ENCODE results near the gene CAPN1. TPM values are rescaled to one million over a fixed set of nuclear protein-coding genes. Genes with fewer than 3 reads are reported as not detected.

Gene CAPN1
- total RNA-seq (100 to 1,000 TPM in 2 of 9 donors, 10 to 100 TPM in 7; 67.8 to 139 (median 86.1) TPM), polyA plus RNA-seq (100 to 1,000 TPM in 1 of 2 donors, 10 to 100 TPM in 1; 69.6 to 114 TPM)
- long read RNA-seq, donor 1, partial matches to known transcripts, result 41 of 148 reads
- long read RNA-seq, donor 1, other reads (novel, unspliced or antisense), result 107 of 148 reads
- long read RNA-seq, donor 2, partial matches to known transcripts, result 92 of 617 reads
- long read RNA-seq, donor 2, other reads (novel, unspliced or antisense), result 525 of 617 reads
- long read RNA-seq, donor 3, partial matches to known transcripts, result 32 of 173 reads
- long read RNA-seq, donor 3, other reads (novel, unspliced or antisense), result 141 of 173 reads

DNA sequence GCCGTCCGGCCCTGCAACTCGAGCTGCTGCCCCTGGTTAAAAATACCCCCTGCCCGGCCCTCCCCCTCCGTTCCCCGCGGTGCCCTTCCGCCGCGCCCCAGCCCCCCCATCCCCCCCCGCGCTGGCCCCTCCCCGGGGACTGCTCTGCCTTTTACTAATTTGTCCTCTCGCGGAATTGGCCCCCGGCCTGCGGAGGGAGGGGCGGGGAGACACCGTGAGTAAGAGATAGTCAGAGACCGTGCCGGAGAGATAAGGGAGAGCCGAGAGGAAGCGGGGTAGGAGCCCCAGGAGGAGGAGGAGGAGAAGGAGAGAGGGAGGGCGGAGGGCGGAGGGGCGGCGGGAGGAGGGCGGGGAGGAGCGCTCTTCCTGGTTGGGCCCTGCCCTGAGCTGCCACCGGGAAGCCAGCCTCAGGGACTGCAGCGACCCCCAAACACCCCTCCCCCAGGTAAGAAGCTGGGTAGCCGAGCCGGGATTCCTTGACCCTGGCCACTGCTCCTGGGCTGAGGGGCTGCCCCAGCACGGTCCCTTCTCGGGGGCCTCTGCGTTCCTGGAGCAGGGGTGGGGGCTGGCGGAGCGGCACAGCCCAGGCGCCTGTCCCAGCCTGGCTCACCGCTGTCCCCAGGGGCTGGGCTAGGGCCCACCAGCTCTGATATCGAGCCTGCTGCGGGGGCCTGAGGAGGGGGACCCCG lies at the start of gene CAPN1:
CAPN1 (plus strand) TSS at position 360 of the 689 bp plus-strand sequence. CDS start 774 bp downstream, outside the sequence.
- DNase-seq (peak; percentile 79 to 92 (median 91)), ATAC-seq (peak; percentile 68 to 86 (median 82))
- Histone ChIP-seq H3K9me3 (no peaks in the 10 kb centered on the region), H3K27ac (peak within 1 kb of the TSS; percentile 73 to 98 (median 93)), H3K36me3 (peaks cover 0 to 31% (median 21%) of the 10 kb centered on the region in 9 donors), H3K4me1 (peaks cover 0 to 30% (median 12%) of the 10 kb centered on the region in 12 donors), H3K27me3 (no peaks in the 10 kb centered on the region), H3K4me3 (peak within 1 kb of the TSS; percentile 65 to 98 (median 80))
- intact Hi-C loops (cut with DNase I), result loop anchor here in 9 of 10 donors (2.0 to 10.0 kb wide), 8 partner anchors 44 to 169 kb away; partner anchors contain the start of genes TM7SF2 (in 5 of the 9), ARL2 (in 2 of the 9), FAU (in 2 of the 9) and MRPL49 (in 2 of the 9)
- 0 to 1% (median 0%) methylated on average over 15 to 43 of the region's 43 CpGs for WGBS, 4 donors
- TF ChIP-seq, protein P1, sequence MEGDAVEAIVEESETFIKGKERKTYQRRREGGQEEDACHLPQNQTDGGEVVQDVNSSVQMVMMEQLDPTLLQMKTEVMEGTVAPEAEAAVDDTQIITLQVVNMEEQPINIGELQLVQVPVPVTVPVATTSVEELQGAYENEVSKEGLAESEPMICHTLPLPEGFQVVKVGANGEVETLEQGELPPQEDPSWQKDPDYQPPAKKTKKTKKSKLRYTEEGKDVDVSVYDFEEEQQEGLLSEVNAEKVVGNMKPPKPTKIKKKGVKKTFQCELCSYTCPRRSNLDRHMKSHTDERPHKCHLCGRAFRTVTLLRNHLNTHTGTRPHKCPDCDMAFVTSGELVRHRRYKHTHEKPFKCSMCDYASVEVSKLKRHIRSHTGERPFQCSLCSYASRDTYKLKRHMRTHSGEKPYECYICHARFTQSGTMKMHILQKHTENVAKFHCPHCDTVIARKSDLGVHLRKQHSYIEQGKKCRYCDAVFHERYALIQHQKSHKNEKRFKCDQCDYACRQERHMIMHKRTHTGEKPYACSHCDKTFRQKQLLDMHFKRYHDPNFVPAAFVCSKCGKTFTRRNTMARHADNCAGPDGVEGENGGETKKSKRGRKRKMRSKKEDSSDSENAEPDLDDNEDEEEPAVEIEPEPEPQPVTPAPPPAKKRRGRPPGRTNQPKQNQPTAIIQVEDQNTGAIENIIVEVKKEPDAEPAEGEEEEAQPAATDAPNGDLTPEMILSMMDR (IDR thresholded peaks at IDR 0.05), result no peak
- TF ChIP-seq POLR2A (IDR thresholded peaks at IDR 0.05), result no peak

DNA sequence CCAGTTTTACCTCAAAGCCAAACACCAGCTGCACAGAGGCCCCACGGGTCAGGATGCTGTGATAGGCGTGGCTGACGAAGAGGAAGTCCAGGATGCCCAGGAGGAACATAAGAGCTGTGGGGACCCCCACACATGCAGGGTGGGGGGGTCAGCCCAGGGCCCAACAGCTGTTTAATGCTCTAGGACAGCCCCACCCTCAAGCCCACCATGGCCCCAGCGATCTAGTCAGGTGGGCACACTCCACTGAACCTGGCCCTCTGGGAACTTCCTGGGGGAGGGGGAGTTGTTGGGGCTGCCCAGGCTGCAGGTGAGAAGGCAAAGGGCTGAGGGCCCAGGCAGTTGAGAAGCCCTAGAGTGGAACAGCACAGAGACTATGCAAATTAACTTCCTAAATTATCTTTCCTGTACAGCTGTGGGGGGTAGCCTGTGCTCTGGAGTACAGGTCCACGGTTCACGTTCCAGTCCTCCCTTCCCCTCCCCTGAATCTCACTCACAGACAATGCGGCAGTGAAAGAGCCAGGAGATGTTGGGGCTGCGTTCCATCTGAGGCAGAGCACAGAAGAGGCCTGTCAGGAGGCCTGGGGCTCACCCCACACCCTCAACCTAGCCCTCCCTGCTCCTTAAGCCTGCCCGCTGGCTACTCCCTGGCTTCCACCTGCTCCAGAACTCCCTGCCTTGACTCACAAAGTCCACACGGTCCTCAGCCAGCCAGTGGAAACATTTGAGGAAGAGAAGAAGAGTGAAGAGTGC lies 49.3 kb upstream of the CAPN1 start:
- H3K9me3 ChIP-seq, result no peaks in the 10 kb centered on the region
- H3K4me1 ChIP-seq, result peaks cover 0 to 34% (median 26%) of the 10 kb centered on the region in 12 donors
- H3K4me3 ChIP-seq, result peak overlapping the region in 4 of 12 donors; percentile 89 to 98 (median 94)
- 66 to 80% (median 72%) methylated on average over 6 to 10 of the region's 10 CpGs for WGBS, 4 donors
- peaks cover 0 to 57% (median 55%) of the 10 kb centered on the region in 9 donors for H3K36me3 ChIP-seq
- no peak for ATAC-seq
- H3K27me3 ChIP-seq, result no peaks in the 10 kb centered on the region
- no peak overlapping the region for H3K27ac ChIP-seq
- DNase-seq, result peak in 2 of 5 donors; percentile 6 to 18
- intact Hi-C loops (cut with DNase I), result no loop called here
- TF ChIP-seq POLR2A (IDR thresholded peaks at IDR 0.05), result no peak
- TF ChIP-seq, protein P1 (IDR thresholded peaks at IDR 0.05), result no peak

DNA sequence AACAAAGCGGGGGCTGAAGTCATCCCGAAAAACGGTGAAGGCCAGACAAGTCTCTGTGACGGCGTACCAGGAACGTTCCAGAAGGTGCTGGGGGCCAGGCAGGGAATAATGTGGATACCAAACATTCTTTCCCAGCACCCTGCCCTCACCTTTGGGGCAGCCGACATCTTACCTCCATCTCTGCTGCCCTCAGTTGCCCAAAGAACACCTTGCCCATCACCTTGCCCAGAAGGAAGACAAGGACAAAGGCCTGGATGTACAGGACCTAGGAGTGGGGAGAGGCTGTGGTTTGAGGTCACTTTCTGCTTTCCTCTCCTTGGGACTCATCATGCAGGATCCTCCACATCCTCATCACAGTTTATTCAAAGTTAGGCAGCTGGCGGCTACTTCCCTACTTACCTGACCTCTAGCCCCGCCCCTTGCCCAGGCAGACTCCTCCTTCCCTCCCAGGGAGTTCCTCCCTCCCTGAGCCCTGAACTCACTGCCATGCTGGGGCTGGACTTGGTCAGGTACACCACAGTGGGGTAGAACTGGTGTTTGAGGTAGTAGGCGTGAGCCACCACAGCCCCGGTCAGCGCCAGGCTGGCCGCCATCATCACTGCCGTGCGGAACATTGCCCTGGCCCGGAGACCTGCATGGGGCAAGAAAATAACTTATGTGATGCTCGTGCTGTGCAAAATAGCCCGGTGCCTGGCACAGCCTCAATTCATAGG lies 48.6 kb upstream of the CAPN1 start:
- no peaks in the 10 kb centered on the region for H3K9me3 ChIP-seq
- peak overlapping the region in 10 of 12 donors; percentile 94 to 99 (median 98) for H3K27ac ChIP-seq
- H3K36me3 ChIP-seq, result peaks cover 0 to 50% (median 47%) of the 10 kb centered on the region in 9 donors
- ATAC-seq, result no peak
- intact Hi-C loops (cut with DNase I), result no loop called here
- WGBS, 4 donors, result 42 to 53% (median 48%) methylated on average over 16 to 18 of the region's 18 CpGs
- peak overlapping the region; percentile 63 to 98 (median 89) for H3K4me3 ChIP-seq
- no peak for TF ChIP-seq POLR2A (IDR thresholded peaks at IDR 0.05)
- H3K4me1 ChIP-seq, result peaks cover 0 to 34% (median 26%) of the 10 kb centered on the region in 12 donors
- no peaks in the 10 kb centered on the region for H3K27me3 ChIP-seq
- peak in 2 of 5 donors; percentile 19 to 28 for DNase-seq

DNA sequence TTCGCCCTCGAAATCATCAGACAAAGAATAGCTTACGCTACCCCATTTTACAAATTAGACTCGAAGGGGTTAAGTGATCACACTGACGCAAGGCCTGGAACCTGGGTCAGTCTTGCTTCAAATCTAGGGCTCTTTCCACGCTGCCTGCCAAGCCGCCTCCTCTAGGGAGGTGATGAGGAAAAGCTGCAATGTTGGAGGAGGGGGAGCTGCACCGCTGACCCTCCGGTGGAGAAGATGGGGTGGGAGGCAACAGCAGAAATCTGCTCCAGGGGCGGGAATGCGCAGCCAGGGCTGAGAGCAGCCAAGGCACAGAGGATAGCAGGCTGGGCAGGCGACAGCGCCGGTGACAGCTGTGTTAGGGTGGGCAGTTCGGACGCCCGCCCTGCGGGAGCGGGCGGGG lies 48.0 kb upstream of the CAPN1 start:
- ATAC-seq (peak in 1 of 4 donors; percentile 2), DNase-seq (peak in 2 of 5 donors; percentile 49 to 51)
- TF ChIP-seq POLR2A (IDR thresholded peaks at IDR 0.05), result no peak
- TF ChIP-seq, protein P1 (IDR thresholded peaks at IDR 0.05), result no peak
- no peaks in the 10 kb centered on the region for H3K9me3 ChIP-seq
- peak overlapping the region; percentile 94 to 99 (median 98) for H3K27ac ChIP-seq
- intact Hi-C loops (cut with DNase I), result loop anchor here in 2 of 10 donors (2.0 kb wide), 1 partner anchor 47 kb away; the partner anchor contains the start of gene CAPN1 (in 2 of the 2)
- H3K27me3 ChIP-seq, result no peaks in the 10 kb centered on the region
- WGBS, 4 donors, result 2 to 4% (median 3%) methylated on average over 11 to 20 of the region's 20 CpGs
- H3K4me3 ChIP-seq, result peak overlapping the region; percentile 63 to 98 (median 89)
- H3K36me3 ChIP-seq, result peaks cover 0 to 44% (median 42%) of the 10 kb centered on the region in 9 donors
- peaks cover 0 to 34% (median 26%) of the 10 kb centered on the region in 12 donors for H3K4me1 ChIP-seq

All from heart left ventricle (tissue), 16 donors.